Umbilical cord (tissue), 2 donors: Measurements from ENCODE around the gene GPC5. TPM values are rescaled to one million over a fixed set of nuclear protein-coding genes. Genes with fewer than 3 reads are reported as not detected.
"Not testable (repeated sequence)": the region's sequence is repeated elsewhere in the genome, so short reads cannot be mapped to it uniquely, and the experiment has no call there.

Source experiments
- DNase-seq: peaks from one replicate; pipeline ENCODE4 v3.0.0-alpha.2; 2015; ENCODE audit warnings: low spot score
- total RNA-seq: library from RNA; depleted of rRNA; stranded (reverse); fragments of >200 nt; gene quantifications from one replicate; pipeline ENCODE4 v1.2.3, GENCODE V29; 2014; ENCODE audit warnings: low replicate concordance; ENCODE audit not compliant: insufficient read depth

GPC5 gene
- total RNA-seq, 1 donor from 2014 or later = 1.4 TPM

DNA sequence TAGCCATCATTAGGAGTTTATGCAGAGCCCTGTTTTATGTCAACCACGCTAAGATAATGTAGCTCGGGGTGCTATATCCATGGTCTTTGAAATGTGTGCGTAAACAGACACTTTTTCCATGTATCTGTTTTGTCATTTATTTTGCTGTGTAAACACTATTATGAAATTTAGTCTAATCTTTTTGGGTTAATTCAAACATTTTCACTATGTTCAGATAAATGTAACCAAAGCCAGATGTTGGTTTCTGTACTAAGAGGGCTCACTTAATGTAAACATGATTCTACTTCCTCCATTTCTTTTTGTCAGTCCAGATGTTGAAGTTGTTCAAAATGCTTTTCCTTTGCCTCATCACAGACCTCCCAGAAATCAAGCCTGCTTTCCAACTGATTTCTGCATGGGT lies 1328.7 kb downstream of the GPC5 start:
- DNase-seq = no peak

DNA sequence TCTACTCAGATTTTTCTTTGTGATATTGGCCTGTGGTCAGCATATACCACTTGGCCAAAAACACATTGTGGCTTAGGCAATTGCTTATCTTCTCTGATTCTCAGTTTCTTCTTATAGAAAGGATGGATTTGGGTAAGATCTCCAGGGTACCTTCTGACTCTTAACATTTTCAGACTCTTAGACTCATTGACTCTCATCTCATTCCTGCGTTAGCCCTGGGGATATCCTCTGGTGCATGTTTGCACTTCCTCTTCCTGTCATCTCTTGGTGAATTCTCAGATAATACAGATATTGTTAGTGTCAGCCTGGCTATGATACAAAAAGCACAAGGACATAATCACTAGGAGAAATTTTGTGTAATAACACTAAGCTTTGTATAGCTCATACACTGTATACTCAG lies 1335.6 kb downstream of the GPC5 start:
- DNase-seq = no peak

DNA sequence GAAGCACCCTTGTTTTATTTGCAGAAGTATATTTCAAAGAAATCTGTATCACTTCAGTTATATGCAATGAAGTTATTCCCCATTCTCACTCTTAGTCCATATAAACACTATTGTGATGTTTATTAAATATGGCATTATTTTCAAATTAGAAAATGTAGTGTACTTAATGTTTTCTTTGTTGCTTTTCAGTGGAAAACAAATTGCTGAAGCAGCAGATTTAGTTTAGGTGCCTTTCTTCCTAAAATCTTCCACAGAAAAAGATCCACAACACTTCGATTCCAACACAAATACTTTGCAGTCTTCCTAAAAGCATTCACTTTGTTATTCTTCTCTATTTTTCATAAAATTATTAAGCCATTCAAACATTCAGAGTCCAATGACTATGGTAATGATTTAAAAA lies 1336.1 kb downstream of the GPC5 start:
- DNase-seq = no peak

DNA sequence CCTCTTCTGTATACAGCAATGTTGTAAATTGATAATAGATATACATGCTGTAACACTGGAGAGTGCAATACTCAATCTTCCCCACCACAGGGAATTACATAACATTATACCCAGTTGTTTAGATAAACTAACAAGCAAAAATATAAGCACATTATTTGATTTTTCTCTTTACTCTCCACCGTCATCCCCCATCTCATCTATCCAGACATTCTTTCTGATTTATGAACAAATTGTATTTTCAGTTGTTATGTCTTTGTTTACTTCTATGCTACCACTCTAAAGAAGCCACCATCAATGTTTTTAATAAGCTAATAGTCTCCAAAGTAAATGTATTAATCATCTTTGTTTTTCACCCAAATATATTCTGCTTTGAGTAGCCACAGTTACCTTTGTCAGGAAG lies 1337.5 kb downstream of the GPC5 start:
- DNase-seq = no peak

DNA sequence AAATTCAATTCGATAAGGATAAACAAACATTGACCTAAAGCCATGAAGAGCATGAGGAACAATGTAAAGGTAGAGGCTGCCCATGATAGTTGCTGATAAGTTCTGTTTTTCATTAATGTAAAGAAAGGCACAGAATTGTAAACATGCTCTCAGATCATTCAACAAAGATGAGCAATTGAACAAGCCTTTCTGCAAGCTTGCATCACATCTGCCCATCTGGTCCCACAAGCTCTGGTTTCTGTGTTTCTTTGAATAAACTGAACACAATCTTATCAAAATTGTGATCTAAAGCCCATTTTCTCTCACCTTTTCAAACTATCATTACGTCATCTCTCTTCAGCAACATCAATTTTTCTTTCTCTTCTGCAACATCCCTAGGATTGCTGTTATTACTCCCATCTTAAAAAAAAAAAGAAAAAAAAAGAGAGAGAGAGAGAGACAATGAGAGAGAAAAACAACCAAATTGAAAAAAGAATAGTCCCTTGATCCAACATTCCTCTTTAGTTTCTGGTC lies 1340.9 kb downstream of the GPC5 start:
- no peak for DNase-seq

DNA sequence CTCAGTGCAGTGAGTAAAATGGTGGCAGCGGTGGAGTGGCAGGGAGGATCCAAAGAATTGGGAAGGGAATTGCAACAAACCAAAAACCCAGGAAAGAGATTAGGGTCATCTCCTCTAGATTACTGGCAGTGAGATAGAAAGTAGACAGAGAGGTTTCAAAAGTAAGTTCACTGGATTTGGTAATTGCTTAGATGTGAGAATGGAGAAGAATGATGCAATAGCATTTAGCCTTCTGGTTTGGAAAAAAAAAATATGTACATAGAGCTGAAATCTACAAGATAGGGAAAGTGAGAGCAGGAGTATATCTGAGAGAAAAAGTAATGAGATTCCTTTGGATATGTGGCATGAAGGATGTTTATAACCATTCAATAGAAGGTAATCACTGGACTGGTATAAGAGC lies 1345.6 kb downstream of the GPC5 start:
- DNase-seq = no peak

DNA sequence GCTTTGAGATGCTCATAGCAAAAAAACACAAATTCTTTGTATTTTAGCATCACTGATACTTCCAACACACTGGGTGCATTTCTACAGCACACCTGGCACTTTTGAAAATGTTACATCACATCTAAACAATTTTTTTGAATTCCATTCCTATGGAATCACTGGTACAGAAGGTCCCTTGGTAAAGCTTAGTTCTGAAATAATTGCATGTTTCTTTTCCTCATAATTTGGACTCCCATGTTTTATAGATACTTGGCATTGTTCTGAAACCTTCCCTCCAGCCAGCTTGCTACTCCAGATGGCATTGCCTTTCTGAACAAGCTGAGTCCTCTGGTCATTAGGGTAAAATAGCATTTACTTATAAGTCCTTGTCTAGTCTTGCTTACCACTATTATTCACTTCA lies 1346.8 kb downstream of the GPC5 start:
- DNase-seq = no peak

DNA sequence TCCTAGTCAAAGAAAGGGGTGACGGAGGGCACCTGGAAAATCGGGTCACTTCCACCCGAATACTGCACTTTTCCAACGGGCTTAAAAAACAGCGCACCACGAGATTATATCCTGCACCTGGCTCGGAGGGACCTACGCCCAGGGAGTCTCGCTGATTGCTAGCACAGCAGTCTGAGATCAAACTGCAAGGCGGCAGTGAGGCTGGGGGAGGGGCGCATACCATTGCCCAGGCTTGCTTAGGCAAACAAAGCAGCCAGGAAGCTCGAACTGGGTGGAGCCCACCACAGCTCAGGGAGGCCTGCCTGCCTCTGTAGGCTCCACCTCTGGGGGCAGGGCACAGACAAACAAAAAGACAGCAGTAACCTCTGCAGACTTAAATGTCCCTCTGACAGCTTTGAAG lies 1354.3 kb downstream of the GPC5 start:
- DNase-seq = not testable (repeated sequence)

DNA sequence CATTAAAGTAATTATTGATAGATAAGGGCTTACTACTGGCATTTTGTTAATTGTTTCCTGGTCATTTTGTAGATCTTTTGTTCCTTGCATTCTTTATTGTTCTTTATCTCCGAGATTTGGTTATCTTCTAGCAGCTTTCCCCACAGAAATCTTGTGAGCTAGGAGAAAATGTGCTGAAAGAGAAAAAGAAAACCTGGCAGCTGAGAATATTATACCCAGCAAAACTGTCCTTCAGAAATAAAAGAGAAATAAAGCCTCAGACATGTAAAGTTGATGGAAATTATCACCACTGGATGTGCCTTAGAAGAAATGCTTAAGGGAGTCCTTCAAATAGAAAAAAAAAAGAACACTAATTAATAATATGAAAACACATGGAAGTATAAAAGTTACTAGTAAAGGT lies 1363.3 kb downstream of the GPC5 start:
- no peak for DNase-seq

DNA sequence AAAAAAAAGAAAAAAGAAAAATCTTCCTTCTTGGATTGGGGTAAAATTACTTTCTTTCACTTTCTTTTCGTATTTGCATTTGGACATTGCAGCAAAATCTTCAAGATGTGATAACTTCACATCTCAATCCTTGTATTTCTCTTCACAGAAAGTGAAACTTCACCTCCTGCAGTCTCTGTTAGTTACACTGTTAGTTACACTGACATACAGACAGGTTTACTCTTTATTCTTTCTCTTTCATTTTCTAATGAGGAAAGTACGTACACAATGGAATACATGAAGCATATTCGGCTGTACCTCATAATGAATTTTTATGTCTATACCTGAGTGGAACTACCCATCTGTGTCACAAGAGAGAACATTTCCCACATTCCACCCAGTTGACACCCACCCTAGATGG lies 1369.0 kb downstream of the GPC5 start:
- DNase-seq = no peak

DNA sequence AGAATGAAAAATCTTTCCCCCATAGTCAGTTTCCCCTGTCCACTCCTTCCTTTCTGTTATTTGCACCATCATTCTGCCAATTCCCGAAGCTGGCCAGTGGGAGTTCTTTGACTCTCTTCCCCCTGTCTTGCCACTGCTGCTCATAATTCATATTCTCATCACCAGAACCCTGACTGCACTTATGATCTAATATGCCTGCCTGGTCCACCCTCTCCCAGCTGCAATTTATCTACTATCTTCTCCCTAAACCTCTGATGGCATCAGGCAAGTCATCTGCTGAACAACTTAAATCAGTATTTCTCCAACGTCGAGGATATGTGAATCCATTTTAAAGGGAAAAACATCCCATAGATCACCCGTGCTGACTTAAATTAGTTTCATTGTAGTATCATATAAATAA lies 1370.2 kb downstream of the GPC5 start:
- DNase-seq = peak; percentile 4

DNA sequence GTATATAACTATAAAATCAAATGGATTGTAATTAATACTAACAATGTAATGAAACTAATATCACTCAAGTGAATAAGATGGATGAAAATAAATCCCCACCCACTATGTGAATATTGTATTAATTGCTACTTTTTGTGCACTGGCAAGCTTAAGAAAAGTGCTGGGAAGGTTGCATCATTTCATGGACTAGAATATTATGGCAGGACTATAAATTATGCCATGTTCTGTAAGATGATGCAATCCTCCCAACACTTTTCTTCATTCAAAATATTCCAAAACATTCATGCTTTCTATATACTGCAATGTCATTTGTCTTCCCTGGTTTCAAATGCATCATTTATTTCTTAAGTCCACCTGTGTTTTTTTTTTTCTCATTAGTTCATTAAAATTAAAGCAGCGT lies 1370.6 kb downstream of the GPC5 start:
- peak; percentile 7 for DNase-seq

DNA sequence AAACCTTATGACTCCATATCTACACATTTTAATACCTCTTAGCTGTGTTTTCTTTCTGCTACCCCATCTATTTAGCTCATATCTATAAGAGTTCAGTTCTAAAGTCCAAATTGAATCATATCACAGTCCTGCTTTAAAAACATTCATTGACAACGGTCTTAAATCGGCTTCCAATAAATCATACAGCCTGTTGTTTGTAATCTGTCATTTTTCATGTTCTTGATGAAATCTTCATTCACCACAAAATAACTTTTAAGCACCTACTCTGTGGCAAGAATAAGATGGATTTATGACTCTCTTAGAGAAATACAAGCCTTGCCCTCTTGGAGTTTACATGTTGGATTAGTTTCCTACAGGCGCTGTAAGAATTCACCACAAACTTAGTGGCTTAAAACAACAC lies 1377.2 kb downstream of the GPC5 start:
- DNase-seq = no peak

DNA sequence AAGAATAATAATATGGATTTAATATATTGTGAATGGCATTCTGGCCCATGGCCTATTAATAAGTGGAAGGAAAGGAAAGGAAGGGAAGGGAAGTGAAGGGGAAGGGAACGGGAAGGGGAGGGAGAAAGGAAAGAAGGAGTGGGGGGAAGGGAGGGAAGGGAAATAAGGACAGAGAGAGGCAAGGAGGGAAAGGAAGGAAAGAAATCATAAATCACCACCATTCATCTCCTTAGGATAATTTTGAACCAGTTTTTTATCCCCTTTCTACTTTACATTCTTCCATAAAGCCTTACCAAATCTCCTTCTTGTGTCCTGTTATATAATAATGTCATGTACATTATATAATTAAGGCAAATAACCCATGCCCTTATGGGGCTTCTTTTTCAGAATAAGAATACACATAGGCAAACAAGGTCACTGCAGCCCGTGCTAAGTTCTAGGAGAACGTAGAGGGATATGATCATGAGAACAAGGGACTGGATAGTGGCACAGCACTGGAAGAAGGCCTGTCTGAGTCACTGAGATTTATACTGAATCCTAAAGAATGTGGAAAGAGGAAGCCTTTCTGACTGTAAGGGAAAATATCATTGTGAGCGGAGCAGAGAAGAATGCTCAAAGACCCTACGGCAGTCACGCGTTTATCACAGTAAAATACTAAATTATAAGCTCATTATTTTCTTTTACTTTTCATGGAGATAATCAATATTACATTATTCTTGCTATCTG lies 1383.7 kb downstream of the GPC5 start:
- peak; percentile 83 for DNase-seq

DNA sequence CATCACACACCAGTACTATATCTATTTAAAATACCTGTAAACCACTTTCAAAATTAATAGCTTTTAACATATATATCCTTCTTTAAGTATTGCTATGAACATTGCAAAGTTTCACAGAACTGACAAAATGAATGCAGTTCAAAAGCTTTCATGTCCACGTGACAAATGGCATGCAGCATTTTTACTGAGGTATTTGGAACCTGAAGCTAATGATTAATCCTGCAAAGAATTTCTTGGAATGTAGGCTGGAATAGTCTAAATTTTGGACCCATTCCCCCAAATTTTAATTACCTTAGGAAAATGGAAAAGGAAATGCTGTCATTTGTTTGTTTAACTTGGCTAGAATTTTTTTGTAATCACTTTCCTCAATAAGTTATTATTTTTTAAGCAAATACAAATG lies 1404.4 kb downstream of the GPC5 start:
- DNase-seq = no peak

DNA sequence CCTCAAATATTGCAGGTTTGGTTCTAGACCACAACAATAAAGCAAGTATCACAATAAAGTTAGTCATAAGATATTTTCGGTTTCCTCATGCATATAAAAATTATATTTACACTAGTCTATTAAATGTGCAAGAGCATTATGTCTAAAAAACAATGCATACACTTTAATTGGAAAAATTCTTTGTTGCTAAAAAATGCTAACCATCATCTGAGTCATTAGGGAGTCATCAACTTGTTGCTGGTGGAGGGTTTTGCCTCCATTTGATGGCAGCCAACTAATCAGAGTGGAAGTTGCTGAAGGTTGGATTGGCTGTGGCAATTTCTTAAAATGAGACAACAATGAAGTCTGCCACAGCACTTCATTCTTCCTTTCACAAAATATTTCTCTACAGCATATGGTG lies 1405.9 kb downstream of the GPC5 start:
- no peak for DNase-seq

DNA sequence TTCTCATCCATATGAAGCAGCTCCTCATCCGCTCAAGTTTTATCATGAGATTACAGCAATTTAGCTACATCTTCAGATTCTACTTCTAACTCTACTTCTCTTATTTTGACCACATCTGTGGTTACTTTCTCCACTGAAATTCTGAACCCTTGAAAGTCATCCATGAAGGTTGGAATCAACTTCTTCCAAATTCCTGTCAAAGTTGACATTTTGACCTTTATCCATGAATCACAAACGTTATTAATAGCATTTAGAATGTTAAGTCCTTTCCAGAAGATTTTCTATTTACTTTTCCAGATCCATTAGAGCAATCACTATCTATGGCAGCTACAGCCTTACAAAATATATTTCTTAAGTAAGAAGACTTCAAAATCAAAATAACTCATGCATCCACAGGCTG lies 1406.5 kb downstream of the GPC5 start:
- no peak for DNase-seq

DNA sequence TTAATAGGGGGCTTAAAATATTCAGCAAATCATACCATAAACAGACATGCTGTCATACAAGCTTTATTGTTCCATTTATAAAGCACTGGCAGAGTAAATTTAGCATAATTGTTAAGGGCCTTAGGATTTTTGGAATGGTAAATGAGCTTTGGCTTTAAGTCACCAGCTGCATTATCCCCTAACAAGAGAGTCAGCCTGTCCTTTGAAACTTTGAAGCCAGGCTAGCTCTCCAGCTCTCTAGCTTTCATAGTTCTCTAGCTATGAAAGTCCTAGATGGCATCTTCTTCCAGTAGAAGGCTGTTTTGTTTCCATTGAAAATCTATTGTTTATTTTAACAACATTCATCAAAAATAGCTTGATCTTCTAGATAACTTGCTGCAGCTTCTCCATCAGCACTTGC lies 1407.3 kb downstream of the GPC5 start:
- no peak for DNase-seq

DNA sequence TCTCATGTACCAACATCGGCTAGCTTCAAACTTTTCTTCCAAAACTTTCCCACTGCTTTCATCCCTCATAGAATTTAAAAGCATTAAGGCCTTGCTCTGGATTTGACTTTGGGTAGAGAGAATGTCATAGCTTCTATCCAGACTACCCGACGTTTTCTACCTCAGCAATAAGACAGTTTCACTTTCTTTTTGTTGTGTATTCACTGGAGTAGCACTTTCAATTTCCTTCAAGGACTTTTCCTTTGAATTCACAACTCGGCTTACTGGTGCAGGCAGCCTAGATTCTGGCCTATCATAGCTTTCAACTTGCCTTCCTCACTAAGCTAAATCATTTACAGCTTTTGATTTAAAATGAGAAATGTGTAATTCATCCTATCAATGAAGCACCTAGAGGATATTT lies 1407.8 kb downstream of the GPC5 start:
- peak; percentile 34 for DNase-seq

DNA sequence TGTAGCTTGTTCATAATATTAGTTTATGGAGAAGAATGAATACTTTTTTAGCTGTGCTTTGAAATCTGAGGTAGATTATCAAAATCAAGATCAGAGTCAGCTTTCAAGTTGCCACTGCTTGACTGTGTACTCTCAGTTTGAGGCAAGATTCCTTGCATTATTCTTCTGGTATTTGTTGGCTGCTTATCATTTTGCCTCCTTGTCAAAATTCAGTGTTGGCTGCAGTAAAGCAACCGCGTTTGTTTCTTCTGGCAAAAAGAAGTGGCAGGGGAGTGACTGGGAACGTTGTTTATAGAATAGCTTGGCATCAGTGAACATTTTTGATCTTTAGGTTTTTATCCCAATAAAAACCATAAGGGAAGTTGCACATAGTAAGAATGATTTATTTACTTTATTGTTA lies 1408.9 kb downstream of the GPC5 start:
- DNase-seq = peak; percentile 37

DNA sequence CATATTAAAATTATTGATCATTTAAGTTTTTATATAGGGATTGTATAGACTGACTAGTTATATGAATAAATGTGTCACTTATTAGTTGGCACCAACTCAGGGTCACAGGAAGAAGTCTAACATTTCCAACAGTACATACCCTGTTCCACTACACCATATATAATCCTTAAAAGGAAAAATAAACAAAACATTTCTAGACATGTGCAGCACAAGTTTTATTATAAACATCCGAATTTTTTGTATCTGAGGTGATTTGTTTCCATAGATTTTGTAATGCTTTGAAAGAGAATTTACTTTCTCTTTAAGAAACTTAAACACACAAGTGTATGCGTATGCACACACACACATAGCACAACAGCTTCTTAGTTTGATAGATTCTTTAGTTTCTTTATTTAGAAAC lies 1409.5 kb downstream of the GPC5 start:
- DNase-seq = no peak

DNA sequence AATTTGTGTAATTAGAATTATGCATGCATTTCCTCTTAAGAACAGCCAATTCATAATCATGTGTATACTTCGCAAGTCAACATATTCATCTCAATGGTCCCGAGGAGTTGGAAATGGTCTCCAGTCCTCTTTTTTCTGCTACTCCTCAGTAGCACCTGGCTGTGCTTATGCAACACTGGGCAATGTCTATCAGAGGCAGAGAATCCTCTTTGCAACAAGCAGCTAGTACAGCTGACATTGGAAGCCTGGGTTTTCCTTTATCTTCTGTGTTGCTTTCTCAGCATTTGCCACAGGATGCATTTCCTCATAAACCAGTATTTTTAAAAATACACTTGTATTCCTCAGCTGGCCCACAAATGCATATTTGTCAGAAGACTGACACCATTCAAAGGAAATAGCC lies 1422.9 kb downstream of the GPC5 start:
- DNase-seq = peak; percentile 18

DNA sequence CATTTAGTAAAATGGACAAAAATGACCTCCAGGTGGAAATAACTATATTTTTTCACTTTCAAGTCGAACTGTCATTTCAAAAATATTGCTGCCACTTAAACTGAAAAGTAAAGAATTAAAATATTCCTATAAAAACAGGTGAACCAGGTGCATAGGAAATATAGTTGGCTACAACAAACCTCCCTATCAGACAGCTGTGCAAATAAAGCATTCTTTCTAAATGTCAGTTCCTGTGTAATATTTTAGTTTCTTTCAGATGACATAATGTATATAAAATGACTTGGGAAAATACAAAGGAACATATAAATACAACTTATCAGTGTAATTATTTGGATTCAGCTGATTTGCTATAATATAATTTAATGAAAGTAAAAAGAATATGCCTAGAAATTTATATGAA lies 1424.6 kb downstream of the GPC5 start:
- DNase-seq = no peak
